Left renal cortex interstitium (tissue), 4 donors: ENCODE data around the gene ACKR4. TPM values are rescaled to one million over a fixed set of nuclear protein-coding genes. Genes with fewer than 3 reads are reported as not detected.
"Not testable (repeated sequence)": the region's sequence is repeated elsewhere in the genome, so short reads cannot be mapped to it uniquely, and the experiment has no call there.

Source experiments
- DNase-seq, 4 donors: peaks; one replicate each; pipeline ENCODE4 v3.0.0-alpha.2; 2013; ENCODE audit warnings: low read depth in 4 of 4, low spot score in 2 of 4, missing footprints in 1 of 4
- polyA plus RNA-seq, 4 donors: library from polyadenylated mRNA; unstranded; fragments of 120-200 nt; gene quantifications; one replicate each; pipeline ENCODE4 v1.2.1, GENCODE V29; 2013; ENCODE audit not compliant: insufficient read length in 4 of 4

ACKR4 gene
- polyA plus RNA-seq, result 1 to 10 TPM; 1.7 to 3.7 (median 2.3) TPM

GRCh38 chr3:132596816-132597433 is at the start of gene ACKR4:
Gene ACKR4, plus strand, starts transcription at chr3:132597270. Its CDS starts 3,128 bp downstream, at chr3:132600398.
- no peak for DNase-seq

GRCh38 chr3:132549169-132549568 is 47.9 kb upstream of the ACKR4 start:
- no peak for DNase-seq

GRCh38 chr3:132549890-132550578 is 47.0 kb upstream of the ACKR4 start:
- DNase-seq, result no peak

GRCh38 chr3:132550579-132551305 is 46.3 kb upstream of the ACKR4 start:
- DNase-seq, result no peak

GRCh38 chr3:132553826-132554225 is 43.2 kb upstream of the ACKR4 start:
- no peak for DNase-seq

GRCh38 chr3:132554437-132554836 is 42.6 kb upstream of the ACKR4 start:
- no peak for DNase-seq

- DNase-seq, result no peak
These were observed 41.6 kb upstream of the ACKR4 start for GRCh38 chr3:132555306-132556035.

GRCh38 chr3:132556036-132556386 is 41.1 kb upstream of the ACKR4 start:
- DNase-seq, result not testable (repeated sequence)

- DNase-seq, result no peak
These were observed 40.4 kb upstream of the ACKR4 start for GRCh38 chr3:132556508-132557159.

GRCh38 chr3:132561003-132561402 is 36.1 kb upstream of the ACKR4 start:
- no peak for DNase-seq

GRCh38 chr3:132563420-132564069 is 33.5 kb upstream of the ACKR4 start:
- no peak for DNase-seq

GRCh38 chr3:132564070-132564465 is 33.0 kb upstream of the ACKR4 start:
- DNase-seq, result no peak

- DNase-seq, result no peak
These were observed 28.6 kb upstream of the ACKR4 start for GRCh38 chr3:132568422-132568821.

GRCh38 chr3:132569153-132569552 is 27.9 kb upstream of the ACKR4 start:
- no peak for DNase-seq

- no peak for DNase-seq
These were observed 27.5 kb upstream of the ACKR4 start for GRCh38 chr3:132569580-132569979.

GRCh38 chr3:132570016-132570415 is 27.1 kb upstream of the ACKR4 start:
- no peak for DNase-seq

- no peak for DNase-seq
These were observed 23.3 kb upstream of the ACKR4 start for GRCh38 chr3:132573797-132574211.

- DNase-seq, result no peak
These were observed 9.7 kb upstream of the ACKR4 start for GRCh38 chr3:132587401-132587800.

GRCh38 chr3:132592216-132592615 is 4.9 kb upstream of the ACKR4 start:
- DNase-seq, result peak in 1 of 4 donors; percentile 3
